Activated T-cell treated with anti-CD3 and anti-CD28 coated beads for 24 hours (primary cell): ENCODE measurements around the gene CABLES2.

ENCODE experiments used
- DNase-seq: peaks from one replicate; pipeline ENCODE4 v3.0.0-alpha.2; 2020; ENCODE audit warnings: low read depth

The CABLES2 gene

DNA sequence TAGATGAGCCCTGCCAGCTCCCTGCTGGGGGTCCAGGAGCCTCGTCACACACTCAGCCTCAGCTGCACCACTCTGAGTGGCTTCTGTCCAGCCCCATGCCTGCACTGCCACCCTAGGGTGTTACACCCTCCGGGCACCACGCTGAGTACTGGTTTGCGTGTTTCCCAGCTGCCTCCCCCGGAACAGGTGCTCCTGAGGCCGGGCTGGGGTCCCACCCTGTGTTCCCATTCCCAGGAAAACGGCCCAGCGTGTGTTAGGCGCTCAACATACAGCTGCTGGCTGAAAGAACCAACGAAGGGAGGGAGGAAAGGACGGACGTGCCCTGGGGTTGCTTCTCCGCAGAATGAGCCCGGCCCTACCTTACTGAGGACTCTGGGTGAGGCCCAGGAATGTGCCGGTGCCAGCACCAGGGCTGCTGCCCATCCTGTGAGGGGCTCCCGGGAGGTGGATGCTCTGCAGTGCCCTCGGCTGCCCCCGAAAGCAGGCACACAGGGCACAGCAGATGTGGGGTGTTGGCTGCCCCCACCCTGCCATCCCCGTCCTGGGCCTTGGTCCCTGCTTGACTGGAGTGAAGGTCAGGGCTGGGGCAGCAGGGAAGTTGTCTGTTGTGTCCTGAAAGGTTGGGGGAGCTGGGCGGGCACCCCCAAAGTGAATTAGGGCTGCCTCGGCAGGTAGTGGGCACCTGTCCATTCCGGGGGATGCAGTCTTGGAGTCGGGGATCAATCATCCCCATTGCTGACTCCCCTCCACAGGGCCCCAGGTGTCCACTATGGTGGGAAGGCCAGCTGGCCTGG, 56.3 kb downstream of the CABLES2 start:
- no peak for DNase-seq

DNA sequence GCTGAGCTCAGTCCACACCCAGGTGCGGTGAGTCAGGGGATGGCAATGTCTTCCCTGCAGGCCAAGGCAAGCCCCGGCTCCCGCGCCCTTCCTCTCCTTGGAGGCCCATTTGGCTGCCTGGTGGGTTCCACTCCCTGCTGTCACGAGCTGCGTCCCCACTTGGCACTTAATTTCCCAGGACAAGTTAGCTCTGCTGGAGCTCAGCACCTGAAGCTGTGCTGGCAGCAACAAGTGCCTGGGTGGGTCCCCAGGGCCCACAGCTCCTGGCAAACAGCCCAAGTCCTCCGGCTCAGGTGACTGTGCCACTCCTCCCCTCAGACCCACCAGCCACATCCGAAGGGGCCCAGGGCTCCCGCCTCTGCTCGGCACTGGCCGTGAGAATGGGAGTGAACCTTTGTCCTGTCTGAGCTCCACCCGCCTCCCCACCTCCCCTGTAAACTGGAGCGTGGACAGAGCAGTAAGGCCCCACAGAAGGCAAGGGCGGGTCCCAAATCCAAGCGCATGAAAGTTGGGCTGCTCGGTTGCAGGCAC, 56.9 kb downstream of the CABLES2 start:
- DNase-seq: no peak

DNA sequence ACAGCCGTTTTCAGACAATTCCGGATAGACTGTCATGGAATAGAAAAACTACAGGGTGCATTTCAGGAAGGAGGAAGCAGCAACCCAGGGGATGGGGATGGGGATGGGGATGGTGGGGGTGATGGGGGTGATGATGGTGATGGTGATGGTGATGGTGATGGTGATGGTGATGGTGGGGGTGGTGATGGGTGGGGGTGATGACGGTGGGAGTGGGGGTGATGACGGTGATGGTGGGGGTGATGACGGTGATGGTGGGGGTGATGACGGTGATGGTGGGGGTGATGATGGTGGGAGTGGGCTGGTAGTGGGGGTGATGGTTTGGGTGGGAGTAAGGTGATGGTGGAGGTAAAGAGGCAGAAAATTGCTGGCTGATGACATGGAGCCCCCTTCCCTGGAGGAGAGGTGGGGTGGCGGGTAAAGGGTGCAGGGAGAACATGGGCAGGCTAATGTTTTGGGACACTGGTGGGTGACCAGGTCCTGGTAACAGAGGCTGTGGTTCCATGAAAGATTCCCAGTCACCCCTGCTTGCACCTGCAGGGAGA, 57.5 kb downstream of the CABLES2 start:
- no peak for DNase-seq

DNA sequence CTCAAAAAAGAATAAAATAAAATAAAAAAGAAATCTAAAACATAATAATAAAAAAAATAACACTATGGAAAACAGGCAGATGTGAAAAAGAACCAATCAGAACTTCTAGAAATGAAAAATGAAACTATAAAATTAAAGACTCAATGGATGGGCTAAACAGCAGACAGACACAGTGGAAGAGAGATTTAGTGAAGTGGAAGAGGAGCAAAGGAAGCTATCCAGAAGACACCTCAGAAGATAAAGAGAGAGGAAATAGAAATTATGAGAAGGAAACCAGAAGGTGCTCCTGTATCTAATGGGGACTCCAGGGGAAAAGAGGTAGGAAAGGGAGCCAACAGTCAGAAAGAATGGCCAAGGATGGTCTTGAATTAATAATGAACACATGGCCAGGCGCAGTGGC, 58.5 kb downstream of the CABLES2 start:
- no peak for DNase-seq

DNA sequence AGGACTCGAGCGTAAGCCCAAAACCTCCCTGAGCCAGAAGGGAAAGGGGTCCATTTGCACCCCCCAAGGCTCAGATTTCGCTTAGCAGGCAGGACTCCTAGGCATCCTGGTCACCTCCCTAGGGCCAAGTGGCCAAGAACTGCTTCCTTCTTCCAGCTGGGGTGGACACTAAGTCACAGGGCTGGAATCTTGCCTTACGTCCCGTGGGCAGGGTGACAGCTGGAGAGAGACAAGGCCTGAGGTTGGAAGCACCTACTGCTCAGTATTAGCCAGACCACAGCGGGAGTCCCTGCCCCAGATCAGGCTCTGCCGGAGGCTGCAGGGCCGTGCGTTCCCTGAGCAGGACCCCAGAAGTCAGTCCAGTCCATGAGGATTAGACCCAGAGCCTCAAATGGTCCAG, 59.6 kb downstream of the CABLES2 start:
- no peak for DNase-seq

DNA sequence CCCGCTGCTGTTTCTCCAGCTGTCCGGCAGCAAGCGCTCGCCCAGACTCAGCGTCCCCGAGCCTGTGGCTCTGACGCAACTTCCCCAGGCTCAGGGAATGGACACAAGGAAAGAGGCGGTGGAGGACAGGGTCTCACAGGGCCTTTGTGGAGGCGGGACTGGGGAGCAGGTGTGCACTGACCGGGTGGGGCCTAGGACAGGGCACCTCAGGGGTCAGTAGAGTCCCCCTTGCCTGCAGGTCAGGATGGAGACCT, 60.0 kb downstream of the CABLES2 start:
- DNase-seq: no peak

DNA sequence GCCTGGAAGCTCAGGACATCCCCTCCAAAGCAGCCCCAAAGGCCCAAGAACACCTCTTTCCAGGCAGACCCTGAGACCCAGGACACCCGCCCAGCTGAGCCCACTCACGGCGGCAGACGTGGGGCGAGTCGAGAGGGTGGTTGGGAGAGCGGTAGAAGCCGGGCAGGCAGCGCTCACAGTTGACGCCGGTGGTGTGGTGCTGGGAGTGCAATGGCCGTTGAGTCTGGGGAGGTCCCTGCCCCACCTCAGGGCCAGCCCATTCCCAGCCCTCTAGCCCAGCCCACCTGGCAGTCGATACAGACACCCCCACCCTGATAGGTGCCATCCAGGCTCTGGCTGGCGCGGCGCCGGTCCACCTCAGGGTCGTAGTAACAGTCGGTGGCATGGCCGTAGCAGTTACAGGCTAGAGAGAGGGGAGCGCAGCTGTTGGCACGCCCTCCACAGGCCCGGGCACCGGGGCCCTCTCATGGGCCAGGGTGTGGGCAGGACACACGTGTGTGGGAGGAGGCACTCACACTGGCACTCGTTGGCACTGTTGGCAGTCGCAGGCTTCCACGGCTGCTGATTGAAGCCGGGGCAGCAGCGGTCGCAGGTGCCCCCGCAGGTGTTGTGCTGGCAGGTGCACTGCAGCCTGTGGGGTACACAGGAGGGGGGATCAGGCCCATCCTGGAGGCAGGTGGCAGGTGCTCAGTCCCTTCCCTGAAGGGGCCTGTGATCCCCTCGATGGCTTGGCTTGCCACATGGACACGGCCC, 60.5 kb downstream of the CABLES2 start:
- no peak for DNase-seq

DNA sequence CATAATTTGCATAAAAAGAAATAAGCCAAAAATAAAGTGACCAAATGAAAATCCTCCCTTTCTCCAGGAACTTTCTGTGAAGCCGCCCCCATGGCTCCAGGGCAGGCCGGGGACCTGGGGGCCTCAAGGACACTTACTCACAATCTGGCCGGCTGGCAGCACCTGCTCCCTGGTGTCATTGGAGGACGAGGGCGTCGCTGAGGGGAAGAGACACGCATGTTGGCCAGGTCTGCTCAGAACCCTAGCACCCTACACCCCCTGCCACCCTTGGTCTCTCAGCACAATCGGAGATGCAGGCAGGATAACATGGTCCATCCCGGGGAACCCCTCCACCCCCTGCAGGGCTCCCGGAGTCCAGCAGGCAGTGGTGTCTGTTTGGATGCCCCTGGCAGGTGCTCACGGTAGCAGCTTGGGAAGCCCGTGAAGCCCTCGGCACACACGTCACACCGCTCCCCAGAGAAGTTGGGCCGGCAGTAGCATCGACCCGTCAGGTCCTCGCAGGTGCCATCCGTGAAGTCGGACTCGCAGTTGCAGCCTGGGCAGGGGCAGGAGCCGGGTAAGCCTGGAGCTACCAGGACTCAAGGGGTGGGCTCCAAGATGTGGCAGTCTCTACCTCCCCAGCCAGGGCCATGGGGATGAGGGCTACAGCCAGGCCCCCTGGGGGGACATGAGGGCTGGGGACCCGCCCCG, 61.3 kb downstream of the CABLES2 start:
- no peak for DNase-seq

DNA sequence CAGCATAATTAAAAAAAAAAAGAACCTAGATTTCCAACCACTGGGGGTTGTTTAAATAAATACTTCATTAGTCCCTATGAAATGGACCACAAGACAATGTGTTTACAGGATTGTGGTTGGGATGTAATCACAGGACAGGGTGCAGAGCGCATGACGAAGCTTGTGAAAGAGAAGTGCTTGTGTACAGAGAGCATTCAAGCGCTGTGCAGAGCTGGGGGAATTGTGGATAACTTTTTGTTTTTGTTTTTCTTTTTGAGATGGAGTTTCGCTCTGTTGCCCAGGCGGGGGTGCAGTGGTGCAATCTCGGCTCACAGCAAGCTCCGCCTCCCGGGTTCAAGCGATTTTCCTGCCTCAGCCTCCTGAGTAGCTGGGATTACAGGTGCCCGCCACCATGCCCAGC, 62.3 kb downstream of the CABLES2 start:
- no peak for DNase-seq

DNA sequence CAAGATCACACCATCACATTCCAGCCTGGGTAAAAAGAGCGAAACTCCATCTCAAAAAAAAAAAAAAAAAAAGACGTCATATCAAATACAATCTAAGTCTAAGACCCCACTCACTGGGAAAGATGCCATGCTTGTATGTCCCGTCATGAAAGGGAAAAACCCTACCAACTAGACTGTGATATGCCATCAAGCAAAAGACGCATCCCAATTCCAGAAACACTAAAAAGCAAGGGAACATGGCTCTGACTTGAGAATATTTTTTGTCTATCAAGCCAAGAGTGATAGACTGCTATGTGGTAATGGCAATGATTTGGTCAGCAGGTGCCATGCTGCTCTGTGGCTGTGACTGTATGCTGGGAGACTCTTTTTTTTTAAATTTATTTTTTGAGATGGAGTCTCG, 63.0 kb downstream of the CABLES2 start:
- no peak for DNase-seq

DNA sequence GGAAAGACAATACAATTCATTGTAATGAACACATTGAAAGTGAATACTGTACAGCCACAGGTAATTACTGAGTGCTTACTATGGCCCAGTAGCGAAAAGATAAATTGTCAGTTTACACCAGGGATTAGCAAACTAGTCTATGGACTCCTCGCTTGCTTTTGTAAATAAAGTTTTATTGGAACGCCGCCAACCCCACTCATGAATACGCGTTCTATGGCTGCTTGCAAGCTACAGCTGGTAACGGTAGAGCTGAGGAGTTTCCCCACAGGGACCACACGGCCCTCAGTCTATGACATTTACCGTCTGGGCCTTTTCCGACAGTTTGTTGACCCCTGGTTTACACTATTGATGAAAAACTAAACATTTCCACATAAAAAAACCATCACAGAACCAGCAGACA, 64.2 kb downstream of the CABLES2 start:
- DNase-seq: no peak

DNA sequence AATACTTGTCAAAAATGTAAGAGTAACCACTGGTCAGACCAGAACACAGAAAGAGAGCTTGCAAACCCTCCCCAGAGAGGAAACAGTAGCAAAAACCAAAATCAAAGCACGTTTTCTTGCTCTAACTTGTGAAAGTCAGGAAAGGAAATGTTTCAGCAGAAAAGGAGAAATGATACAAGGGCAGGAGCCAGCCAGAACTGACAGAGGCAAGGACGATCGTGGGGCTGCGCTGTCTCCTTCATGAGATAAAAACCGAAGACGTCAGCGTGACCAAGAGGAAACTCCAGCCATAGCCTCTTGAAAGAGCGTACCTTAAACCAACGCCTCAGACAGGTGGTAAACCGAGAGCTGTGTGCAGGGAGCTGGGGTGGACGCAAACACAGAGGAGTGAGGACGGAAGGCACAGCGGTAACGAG, 67.4 kb downstream of the CABLES2 start:
- DNase-seq: no peak
